ENCODE results near the gene C1S.
"Not testable (repeated sequence)": the region's sequence is repeated elsewhere in the genome, so short reads cannot be mapped to it uniquely, and the experiment has no call there.

The C1S gene

DNA sequence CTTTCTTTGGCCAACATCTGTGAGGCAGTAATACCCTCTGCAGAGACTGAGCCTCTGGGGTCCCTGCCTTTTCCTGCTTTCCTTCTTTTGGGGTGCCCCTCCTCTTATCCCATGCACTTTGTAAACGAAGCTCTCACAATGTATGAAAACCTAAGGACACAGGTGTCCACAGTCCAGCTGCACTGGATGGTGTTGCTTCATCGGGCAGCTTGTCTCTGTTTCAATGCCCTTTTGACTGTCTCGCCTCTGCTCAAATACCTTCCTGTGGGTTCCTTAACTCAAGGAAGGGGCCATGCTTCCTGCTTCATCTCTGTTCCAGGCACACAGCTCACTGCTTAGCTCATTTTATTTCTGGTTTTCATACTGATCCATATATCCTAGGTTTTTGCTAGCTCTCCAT, 42.1 kb downstream of the C1S start:
- H3K4me1 ChIP-seq (ENCODE audit: control insufficient read depth, insufficient read depth, low read length), result peaks cover 4% of the 10 kb centered on the region
- no peaks in the 10 kb centered on the region for H3K9me3 ChIP-seq (ENCODE audit: control insufficient read depth in 2 of 2, low read length in 2 of 2)
- no peak overlapping the region for H3K27ac ChIP-seq (ENCODE audit: low read length)
- H3K4me3 ChIP-seq (ENCODE audit: low read length in 2 of 2), result no peak overlapping the region
- no peaks in the 10 kb centered on the region for H3K27me3 ChIP-seq (ENCODE audit: control insufficient read depth in 1 of 2, insufficient read depth in 2 of 2, low read length in 2 of 2)
- peaks cover 4 to 20% of the 10 kb centered on the region in 2 donors for H3K36me3 ChIP-seq (ENCODE audit: control insufficient read depth in 2 of 2, insufficient read depth in 2 of 2, low read length in 2 of 2)
- no peak overlapping the region for H3K9ac ChIP-seq (ENCODE audit: low read length in 2 of 2)

DNA sequence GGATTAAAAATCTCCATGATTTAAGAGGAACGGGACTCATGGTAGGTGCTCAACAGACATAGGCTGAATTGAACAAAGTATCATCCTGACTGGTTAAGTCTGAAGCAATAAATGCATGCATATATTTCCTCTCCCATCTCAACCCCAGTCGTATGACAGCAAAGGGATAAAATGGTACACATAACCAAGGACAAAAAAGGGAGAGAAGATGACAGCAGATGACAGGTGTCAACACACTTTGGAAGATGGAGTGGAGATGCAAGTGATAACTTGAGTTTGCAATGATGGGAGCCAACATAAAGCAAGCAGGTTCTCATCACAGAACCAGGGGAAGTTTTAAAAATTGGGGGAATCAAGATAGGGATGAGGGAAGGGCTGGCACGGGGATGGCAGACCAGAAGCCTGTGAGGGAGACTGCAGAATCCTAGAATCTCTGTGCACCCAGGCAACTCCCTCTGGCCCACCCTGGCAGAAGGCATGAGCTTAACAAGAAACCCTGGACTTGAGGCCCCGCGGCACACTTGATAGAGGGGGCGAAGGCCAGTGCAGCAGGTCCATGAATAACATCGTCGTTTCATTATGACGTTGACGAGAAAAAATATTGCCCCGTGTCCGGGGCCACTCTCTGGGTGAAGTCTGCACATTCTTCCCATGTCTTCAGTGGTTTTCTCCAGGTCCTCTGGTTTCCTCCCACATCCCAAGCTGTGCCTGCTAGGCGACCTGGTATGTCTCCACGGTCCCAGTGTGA, 43.5 kb downstream of the C1S start:
- H3K27ac ChIP-seq (ENCODE audit: low read length), result no peak overlapping the region
- H3K36me3 ChIP-seq (ENCODE audit: control insufficient read depth in 2 of 2, insufficient read depth in 2 of 2, low read length in 2 of 2), result peaks cover 4 to 19% of the 10 kb centered on the region in 2 donors
- peaks cover 13% of the 10 kb centered on the region for H3K4me1 ChIP-seq (ENCODE audit: control insufficient read depth, insufficient read depth, low read length)
- no peak overlapping the region for H3K4me3 ChIP-seq (ENCODE audit: low read length in 2 of 2)
- no peaks in the 10 kb centered on the region for H3K27me3 ChIP-seq (ENCODE audit: control insufficient read depth in 1 of 2, insufficient read depth in 2 of 2, low read length in 2 of 2)
- H3K9ac ChIP-seq (ENCODE audit: low read length in 2 of 2), result no peak overlapping the region
- H3K9me3 ChIP-seq (ENCODE audit: control insufficient read depth in 2 of 2, low read length in 2 of 2), result no peaks in the 10 kb centered on the region

DNA sequence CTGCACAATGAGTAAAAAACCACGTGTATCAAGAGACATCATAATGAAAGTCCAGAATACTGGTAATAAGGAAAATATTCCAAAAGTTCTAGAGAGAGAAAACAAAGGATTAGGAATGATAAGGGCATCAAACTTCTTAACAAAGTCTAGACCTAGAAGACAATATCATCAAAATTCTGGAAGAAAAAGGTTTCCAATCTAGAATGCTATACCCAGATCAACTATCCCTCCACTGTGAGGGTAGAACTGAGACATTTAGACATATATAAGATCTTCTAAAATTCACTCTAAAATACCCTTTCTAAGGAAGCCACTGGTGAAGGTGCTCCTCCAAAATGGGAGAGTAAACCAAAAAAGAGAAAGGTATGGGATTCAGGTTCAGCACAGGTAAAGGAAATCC, 45.6 kb downstream of the C1S start:
- no peak overlapping the region for H3K4me3 ChIP-seq (ENCODE audit: low read length in 2 of 2)
- H3K36me3 ChIP-seq (ENCODE audit: control insufficient read depth in 2 of 2, insufficient read depth in 2 of 2, low read length in 2 of 2), result peaks cover 0 to 10% of the 10 kb centered on the region in 2 donors
- no peak overlapping the region for H3K9ac ChIP-seq (ENCODE audit: low read length in 2 of 2)
- H3K4me1 ChIP-seq (ENCODE audit: control insufficient read depth, insufficient read depth, low read length), result peaks cover 20% of the 10 kb centered on the region
- no peak overlapping the region for H3K27ac ChIP-seq (ENCODE audit: low read length)
- H3K27me3 ChIP-seq (ENCODE audit: control insufficient read depth in 1 of 2, insufficient read depth in 2 of 2, low read length in 2 of 2), result no peaks in the 10 kb centered on the region
- H3K9me3 ChIP-seq (ENCODE audit: control insufficient read depth in 2 of 2, low read length in 2 of 2), result no peaks in the 10 kb centered on the region

- H3K9ac ChIP-seq (ENCODE audit: low read length in 2 of 2); H3K36me3 ChIP-seq (ENCODE audit: control insufficient read depth in 2 of 2, insufficient read depth in 2 of 2, low read length in 2 of 2); H3K27me3 ChIP-seq (ENCODE audit: control insufficient read depth in 1 of 2, insufficient read depth in 2 of 2, low read length in 2 of 2); H3K4me3 ChIP-seq (ENCODE audit: low read length in 2 of 2); H3K27ac ChIP-seq (ENCODE audit: low read length); H3K9me3 ChIP-seq (ENCODE audit: control insufficient read depth in 2 of 2, low read length in 2 of 2): not testable (repeated sequence)
- H3K4me1 ChIP-seq (ENCODE audit: control insufficient read depth, insufficient read depth, low read length), result peaks cover 18% of the 10 kb centered on the region
Measured at GRCh38 chr12:7107181-7107580, 46.7 kb downstream of the C1S start.

GRCh38 chr12:7107636-7108002, 47.1 kb downstream of the C1S start:
- H3K27ac ChIP-seq (ENCODE audit: low read length), result peak overlapping the region; percentile 94
- H3K9me3 ChIP-seq (ENCODE audit: control insufficient read depth in 2 of 2, low read length in 2 of 2), result no peaks in the 10 kb centered on the region
- H3K36me3 ChIP-seq (ENCODE audit: control insufficient read depth in 2 of 2, insufficient read depth in 2 of 2, low read length in 2 of 2), result peaks cover 0 to 3% of the 10 kb centered on the region in 2 donors
- H3K27me3 ChIP-seq (ENCODE audit: control insufficient read depth in 1 of 2, insufficient read depth in 2 of 2, low read length in 2 of 2), result no peaks in the 10 kb centered on the region
- H3K4me1 ChIP-seq (ENCODE audit: control insufficient read depth, insufficient read depth, low read length), result peaks cover 18% of the 10 kb centered on the region
- H3K9ac ChIP-seq (ENCODE audit: low read length in 2 of 2), result peak overlapping the region; percentile 93
- H3K4me3 ChIP-seq (ENCODE audit: low read length in 2 of 2), result peak overlapping the region; percentile 89 to 93

GRCh38 chr12:7108003-7108795, 47.7 kb downstream of the C1S start:
- Histone ChIP-seq H3K4me3 (ENCODE audit: low read length in 2 of 2) (peak overlapping the region; percentile 89 to 93), H3K4me1 (ENCODE audit: control insufficient read depth, insufficient read depth, low read length) (peaks cover 20% of the 10 kb centered on the region), H3K9me3 (ENCODE audit: control insufficient read depth in 2 of 2, low read length in 2 of 2) (no peaks in the 10 kb centered on the region)

DNA sequence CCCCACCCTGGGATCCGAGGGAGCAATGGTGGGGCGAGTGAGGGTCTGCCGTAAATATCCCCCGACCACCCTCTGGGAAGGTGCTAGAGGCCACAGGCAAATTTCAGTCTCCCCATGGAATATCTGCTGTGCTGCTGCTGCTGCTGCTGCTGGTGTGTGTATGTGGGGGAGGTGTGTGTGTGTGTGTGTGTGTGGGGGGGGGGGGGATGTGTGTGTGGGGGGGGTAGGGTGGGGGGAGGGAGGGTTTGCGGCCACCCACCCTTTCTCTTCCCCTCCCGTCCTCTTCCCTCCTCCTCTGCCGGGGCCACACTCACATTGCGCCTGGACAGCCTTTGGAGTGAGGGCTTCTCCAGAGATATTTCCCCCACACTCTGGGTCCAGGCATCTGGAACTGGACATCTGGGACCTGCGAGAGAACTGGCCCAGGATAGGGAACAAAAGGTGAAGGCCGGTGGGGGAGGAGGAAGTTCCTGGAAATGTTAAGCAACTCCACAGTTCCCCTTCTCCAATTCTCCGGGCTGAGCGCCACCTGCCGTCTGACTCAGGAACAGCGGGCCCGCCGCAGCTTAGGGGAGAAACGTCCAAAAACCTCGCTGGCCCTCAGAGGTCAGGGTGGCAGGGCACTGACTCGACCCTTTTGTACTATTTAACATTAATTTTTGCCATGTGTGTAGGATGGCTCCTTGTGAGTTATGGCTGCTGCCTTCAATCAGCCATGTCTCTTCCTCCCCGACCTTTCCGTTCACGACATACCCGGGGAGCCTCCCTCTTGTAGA, 48.5 kb downstream of the C1S start, which contains the start of gene C1RL:
Gene C1RL (minus strand): TSS at position 419 of the 776 bp plus-strand sequence. CDS start 34 bp downstream, at position 385.
- Histone ChIP-seq H3K27me3 (ENCODE audit: control insufficient read depth in 1 of 2, insufficient read depth in 2 of 2, low read length in 2 of 2) (no peaks in the 10 kb centered on the region), H3K4me1 (ENCODE audit: control insufficient read depth, insufficient read depth, low read length) (peaks cover 22% of the 10 kb centered on the region), H3K9ac (ENCODE audit: low read length in 2 of 2) (peak within 1 kb of the TSS; percentile 93), H3K4me3 (ENCODE audit: low read length in 2 of 2) (peak within 1 kb of the TSS; percentile 89 to 93), H3K9me3 (ENCODE audit: control insufficient read depth in 2 of 2, low read length in 2 of 2) (no peaks in the 10 kb centered on the region), H3K27ac (ENCODE audit: low read length) (peak within 1 kb of the TSS; percentile 94), H3K36me3 (ENCODE audit: control insufficient read depth in 2 of 2, insufficient read depth in 2 of 2, low read length in 2 of 2) (peaks cover 0 to 3% of the 10 kb centered on the region in 2 donors)

More at GRCh38 chr12:7108003-7108795, 47.7 kb downstream of the C1S start:
- Histone ChIP-seq H3K27me3 (ENCODE audit: control insufficient read depth in 1 of 2, insufficient read depth in 2 of 2, low read length in 2 of 2) (no peaks in the 10 kb centered on the region), H3K36me3 (ENCODE audit: control insufficient read depth in 2 of 2, insufficient read depth in 2 of 2, low read length in 2 of 2) (peaks cover 0 to 3% of the 10 kb centered on the region in 2 donors), H3K9ac (ENCODE audit: low read length in 2 of 2) (peak overlapping the region; percentile 93), H3K27ac (ENCODE audit: low read length) (peak overlapping the region; percentile 94)

- no peaks in the 10 kb centered on the region for H3K36me3 ChIP-seq (ENCODE audit: control insufficient read depth in 2 of 2, insufficient read depth in 2 of 2, low read length in 2 of 2)
- no peaks in the 10 kb centered on the region for H3K9me3 ChIP-seq (ENCODE audit: control insufficient read depth in 2 of 2, low read length in 2 of 2)
- H3K9ac ChIP-seq (ENCODE audit: low read length in 2 of 2), result peak overlapping the region; percentile 75 to 93
- H3K27me3 ChIP-seq (ENCODE audit: control insufficient read depth in 1 of 2, insufficient read depth in 2 of 2, low read length in 2 of 2), result no peaks in the 10 kb centered on the region
- peaks cover 22% of the 10 kb centered on the region for H3K4me1 ChIP-seq (ENCODE audit: control insufficient read depth, insufficient read depth, low read length)
- peak overlapping the region in 1 of 2 donors; percentile 89 for H3K4me3 ChIP-seq (ENCODE audit: low read length in 2 of 2)
- H3K27ac ChIP-seq (ENCODE audit: low read length), result peak overlapping the region; percentile 94
Measured at GRCh38 chr12:7109572-7109920, 49.0 kb downstream of the C1S start.

GRCh38 chr12:7110661-7111060, 50.1 kb downstream of the C1S start:
- Histone ChIP-seq H3K9ac (ENCODE audit: low read length in 2 of 2) (no peak overlapping the region), H3K36me3 (ENCODE audit: control insufficient read depth in 2 of 2, insufficient read depth in 2 of 2, low read length in 2 of 2) (peaks cover 0 to 5% of the 10 kb centered on the region in 2 donors), H3K27me3 (ENCODE audit: control insufficient read depth in 1 of 2, insufficient read depth in 2 of 2, low read length in 2 of 2) (no peaks in the 10 kb centered on the region), H3K27ac (ENCODE audit: low read length) (no peak overlapping the region), H3K4me1 (ENCODE audit: control insufficient read depth, insufficient read depth, low read length) (peaks cover 22% of the 10 kb centered on the region), H3K9me3 (ENCODE audit: control insufficient read depth in 2 of 2, low read length in 2 of 2) (no peaks in the 10 kb centered on the region), H3K4me3 (ENCODE audit: low read length in 2 of 2) (no peak overlapping the region)

- Histone ChIP-seq H3K27ac (ENCODE audit: low read length) (no peak overlapping the region), H3K4me1 (ENCODE audit: control insufficient read depth, insufficient read depth, low read length) (peaks cover 22% of the 10 kb centered on the region), H3K36me3 (ENCODE audit: control insufficient read depth in 2 of 2, insufficient read depth in 2 of 2, low read length in 2 of 2) (peaks cover 0 to 12% of the 10 kb centered on the region in 2 donors), H3K4me3 (ENCODE audit: low read length in 2 of 2) (no peak overlapping the region), H3K9ac (ENCODE audit: low read length in 2 of 2) (no peak overlapping the region), H3K27me3 (ENCODE audit: control insufficient read depth in 1 of 2, insufficient read depth in 2 of 2, low read length in 2 of 2) (no peaks in the 10 kb centered on the region), H3K9me3 (ENCODE audit: control insufficient read depth in 2 of 2, low read length in 2 of 2) (no peaks in the 10 kb centered on the region)
Measured at GRCh38 chr12:7112041-7112440, 51.5 kb downstream of the C1S start.

Measured in stomach smooth muscle (tissue), 2 donors.